Islet precursor cell (in vitro differentiated cells): ENCODE measurements around the gene TMEM132A.

Source experiments
- DNase-seq: peaks from one replicate; pipeline ENCODE4 v3.0.0-alpha.2; 2018

Gene TMEM132A, protein sequence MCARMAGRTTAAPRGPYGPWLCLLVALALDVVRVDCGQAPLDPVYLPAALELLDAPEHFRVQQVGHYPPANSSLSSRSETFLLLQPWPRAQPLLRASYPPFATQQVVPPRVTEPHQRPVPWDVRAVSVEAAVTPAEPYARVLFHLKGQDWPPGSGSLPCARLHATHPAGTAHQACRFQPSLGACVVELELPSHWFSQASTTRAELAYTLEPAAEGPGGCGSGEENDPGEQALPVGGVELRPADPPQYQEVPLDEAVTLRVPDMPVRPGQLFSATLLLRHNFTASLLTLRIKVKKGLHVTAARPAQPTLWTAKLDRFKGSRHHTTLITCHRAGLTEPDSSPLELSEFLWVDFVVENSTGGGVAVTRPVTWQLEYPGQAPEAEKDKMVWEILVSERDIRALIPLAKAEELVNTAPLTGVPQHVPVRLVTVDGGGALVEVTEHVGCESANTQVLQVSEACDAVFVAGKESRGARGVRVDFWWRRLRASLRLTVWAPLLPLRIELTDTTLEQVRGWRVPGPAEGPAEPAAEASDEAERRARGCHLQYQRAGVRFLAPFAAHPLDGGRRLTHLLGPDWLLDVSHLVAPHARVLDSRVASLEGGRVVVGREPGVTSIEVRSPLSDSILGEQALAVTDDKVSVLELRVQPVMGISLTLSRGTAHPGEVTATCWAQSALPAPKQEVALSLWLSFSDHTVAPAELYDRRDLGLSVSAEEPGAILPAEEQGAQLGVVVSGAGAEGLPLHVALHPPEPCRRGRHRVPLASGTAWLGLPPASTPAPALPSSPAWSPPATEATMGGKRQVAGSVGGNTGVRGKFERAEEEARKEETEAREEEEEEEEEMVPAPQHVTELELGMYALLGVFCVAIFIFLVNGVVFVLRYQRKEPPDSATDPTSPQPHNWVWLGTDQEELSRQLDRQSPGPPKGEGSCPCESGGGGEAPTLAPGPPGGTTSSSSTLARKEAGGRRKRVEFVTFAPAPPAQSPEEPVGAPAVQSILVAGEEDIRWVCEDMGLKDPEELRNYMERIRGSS

DNA sequence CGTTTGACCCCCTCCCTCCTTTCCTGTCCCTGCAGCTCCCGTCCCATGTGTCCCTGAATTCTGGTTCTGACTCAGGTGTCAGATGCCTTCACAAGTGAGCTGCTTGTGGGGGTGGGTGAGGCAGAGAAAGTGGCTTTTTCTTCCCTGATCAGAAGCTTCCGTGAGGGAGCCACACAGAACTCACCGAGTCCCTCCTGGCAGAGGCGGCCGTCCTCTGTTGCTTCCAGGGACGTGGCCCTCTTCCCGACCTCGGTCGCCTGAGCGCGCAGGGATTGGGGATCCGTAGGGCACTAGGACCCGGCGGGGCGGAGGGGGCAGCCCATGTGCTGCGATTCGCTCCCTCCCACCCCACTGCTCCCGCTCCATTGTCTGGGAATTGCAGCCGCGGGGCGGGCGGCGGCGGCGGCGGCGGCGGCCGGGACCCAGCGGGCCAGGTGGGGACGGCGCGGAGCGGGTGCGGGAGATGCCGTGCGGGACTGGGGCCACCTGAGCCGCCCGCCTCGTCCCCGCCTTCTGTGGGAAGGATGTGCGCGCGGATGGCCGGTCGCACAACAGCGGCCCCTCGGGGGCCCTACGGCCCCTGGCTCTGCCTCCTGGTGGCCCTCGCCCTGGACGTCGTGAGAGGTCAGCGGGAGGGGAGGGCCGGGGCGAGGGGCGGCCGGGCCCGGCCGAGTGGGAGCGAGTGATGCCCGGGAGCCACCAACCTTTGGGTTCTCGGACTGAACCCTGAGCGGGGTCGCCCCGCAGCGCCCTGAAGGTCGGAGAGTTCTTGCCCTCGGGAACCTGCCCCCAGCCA lies at the start of gene TMEM132A:
TMEM132A (plus strand) TSS at position 351 of the 796 bp plus-strand sequence; CDS start at position 525, 174 bp downstream.
- peak; percentile 93 for DNase-seq

- no peak for DNase-seq
Measured at GRCh38 chr11:60875366-60876167, 48.7 kb upstream of the TMEM132A start.

GRCh38 chr11:60876168-60876485 lies 48.1 kb upstream of the TMEM132A start:
- DNase-seq, result no peak

DNA sequence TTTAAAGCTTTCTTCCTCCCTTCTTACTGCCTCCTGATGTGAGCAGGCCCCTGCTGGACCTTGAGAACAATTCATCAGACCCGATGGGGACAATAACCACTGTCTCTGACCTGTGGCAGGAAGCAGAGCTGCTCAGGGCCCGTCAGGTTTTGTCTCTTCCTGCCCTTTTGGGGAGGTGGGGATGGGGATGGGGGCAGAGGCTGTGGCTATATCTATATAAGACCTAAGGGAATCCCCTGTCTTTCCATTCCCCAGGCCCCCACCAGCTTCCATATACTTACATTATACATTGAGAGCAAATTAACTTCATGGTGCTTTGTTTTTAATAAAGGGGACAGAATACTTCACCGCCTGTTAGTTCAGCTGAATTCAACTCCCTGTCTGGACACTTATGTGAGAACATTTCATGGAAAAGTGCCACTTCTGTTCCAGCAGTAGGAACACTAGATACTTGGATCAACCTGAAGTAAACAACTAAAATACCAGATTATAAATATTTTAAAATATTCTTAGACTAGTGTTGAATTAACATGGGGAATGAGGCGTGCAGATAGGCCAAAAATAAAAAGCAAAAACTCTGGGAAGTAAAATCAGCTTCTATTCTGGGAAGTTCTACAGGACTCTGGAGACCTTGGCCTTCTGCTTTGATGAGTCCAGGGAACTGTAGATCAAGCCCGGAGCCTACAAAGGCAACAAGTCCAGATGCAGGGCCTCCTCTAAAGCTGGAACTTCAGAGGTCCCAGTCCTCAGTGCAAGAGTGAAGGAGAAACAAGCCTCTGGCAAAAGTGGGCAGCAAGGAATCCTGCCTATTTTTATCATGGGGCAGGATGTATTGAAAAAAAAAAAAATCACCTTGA lies 45.8 kb upstream of the TMEM132A start:
- DNase-seq, result no peak

DNA sequence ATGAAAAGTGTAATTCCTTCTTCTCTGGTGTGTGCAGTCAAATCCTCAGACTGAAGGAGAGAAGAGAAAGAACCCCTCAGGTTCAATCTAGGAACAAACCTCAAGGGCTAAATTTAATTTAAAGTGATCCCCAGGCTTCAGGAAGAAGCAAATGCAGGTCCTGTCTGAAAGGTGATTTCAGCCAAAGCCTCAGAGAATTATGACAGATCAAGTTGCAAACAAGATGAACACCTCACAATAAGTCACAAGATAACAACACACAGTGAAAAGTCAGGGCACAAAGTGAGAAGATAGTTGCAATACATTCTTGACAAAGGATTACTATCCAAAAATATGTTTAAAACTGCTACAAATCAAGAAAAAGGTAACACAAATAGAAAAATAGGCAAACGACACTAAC lies 45.2 kb upstream of the TMEM132A start:
- DNase-seq, result no peak

GRCh38 chr11:60879971-60880588 lies 44.2 kb upstream of the TMEM132A start:
- peak; percentile 33 for DNase-seq

- no peak for DNase-seq
Measured at GRCh38 chr11:60880643-60881282, 43.5 kb upstream of the TMEM132A start.

DNA sequence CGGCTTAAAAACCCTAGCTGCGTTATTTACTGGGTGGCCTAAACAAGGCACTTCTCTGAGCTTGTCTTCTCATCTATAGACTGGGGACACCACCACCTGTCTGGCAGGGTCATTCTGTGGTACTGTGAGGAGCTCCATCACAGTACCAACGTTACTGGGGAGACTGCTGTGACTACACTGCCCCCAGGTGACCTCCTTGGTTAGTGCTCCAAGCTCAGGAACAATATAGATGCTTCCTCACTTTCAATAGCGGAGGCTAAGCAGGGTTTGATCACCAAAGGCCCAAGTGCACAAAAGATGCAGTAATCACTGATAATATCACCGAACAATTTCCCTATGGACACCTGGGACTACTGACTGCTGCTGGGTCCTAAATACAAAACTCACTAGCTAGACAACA lies 36.7 kb upstream of the TMEM132A start:
- peak; percentile 75 for DNase-seq

GRCh38 chr11:60889869-60890311 lies 34.4 kb upstream of the TMEM132A start:
- no peak for DNase-seq

DNA sequence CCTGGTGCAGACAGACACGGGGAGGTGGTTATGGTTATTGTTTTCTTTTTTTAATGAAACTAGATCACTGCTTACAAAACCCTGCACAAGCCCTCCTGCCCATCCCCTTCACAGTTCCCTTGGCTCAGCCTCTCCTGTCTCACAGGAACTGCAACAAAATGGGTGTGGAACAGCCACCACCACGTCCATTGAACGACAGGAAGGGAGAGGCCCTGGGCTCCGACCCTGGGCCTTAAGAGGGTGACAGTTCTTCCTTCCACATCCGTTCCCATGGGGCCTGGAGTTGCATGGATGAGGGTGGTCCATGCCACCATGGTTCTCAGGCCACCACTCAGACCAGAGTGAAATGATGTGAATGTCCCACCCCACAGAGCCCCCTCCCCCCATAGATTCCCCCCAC lies 33.6 kb upstream of the TMEM132A start:
- DNase-seq, result no peak

- DNase-seq, result peak; percentile 38
Measured at GRCh38 chr11:60891103-60891741, 33.0 kb upstream of the TMEM132A start.

GRCh38 chr11:60895687-60896086 lies 28.6 kb upstream of the TMEM132A start:
- no peak for DNase-seq

GRCh38 chr11:60897496-60897895 lies 26.8 kb upstream of the TMEM132A start:
- no peak for DNase-seq

GRCh38 chr11:60899046-60899936 lies 25.0 kb upstream of the TMEM132A start:
- no peak for DNase-seq

GRCh38 chr11:60899977-60900376 lies 24.3 kb upstream of the TMEM132A start:
- DNase-seq, result no peak

- DNase-seq, result no peak
Measured at GRCh38 chr11:60900673-60901404, 23.4 kb upstream of the TMEM132A start.

DNA sequence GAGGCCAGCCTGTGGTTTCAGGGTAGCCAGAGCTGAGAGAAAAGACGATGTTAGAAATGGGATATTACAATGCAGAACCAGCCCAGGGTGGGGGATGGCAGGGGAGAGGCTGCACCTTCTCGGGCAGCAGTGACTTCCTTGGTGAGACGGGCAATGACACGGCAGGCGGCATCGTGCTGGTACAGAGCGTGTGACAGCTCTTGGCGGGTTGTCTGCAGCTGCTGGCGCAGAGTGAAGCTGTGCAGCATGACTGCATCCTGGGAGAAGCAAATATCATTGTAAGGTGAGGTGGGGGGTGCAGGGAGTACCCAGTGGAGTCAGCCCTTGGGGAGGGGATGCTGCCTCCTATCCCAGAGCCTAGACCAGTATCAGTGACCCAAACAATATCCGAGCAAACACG lies 21.6 kb upstream of the TMEM132A start:
- no peak for DNase-seq

DNA sequence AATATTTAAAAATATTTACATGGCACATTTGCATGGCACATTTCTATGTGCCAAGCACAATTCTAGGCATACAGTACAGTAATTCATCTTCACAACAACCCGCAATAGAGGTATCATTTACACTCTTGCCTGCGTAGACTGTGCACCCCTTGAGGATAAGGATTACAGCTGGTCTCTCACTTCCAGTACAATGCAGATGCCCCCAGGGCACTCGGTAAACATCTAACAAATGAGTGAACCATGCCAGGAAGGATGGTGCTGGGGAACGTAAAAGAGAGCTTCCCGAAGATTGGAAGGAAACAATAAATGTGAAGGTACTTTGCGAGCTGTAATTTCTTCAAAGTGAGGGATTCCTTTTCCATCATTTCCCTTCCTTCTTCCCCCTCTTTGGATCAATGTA lies 19.2 kb upstream of the TMEM132A start:
- no peak for DNase-seq
